ENCODE results near the gene TBC1D8.

DNA sequence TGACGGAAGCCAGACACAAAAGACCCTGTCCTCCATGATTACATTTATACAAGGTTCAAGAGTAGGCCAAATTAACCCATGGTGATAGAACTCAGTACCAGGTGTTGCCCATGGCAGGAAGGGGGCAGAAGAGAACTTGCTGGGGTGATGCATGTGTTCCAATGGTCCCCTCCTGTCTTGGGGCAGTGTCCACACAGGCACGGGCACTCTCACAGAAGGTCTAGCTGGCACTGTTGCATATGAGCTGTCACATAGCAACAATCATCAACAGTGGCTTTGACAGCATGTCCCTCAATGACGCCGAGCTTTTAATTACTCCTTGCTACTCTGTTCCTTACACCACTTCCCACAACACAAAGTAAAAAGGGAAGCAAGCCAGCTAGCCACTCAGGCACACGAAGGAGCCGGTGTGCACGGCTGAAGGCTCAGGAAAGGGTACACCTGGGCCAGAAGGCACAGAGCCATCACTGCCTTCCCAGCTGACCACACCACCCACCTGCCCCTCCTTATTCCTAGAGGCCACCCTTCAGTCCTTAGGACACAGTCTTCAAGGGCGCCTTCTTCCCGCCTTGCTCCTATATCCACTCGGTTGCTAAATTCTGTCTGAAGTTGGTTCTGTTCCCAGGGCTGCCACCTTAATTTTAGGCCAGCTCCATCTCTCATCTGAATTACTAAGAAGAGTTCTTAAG is 120.2 kb downstream of the TBC1D8 start:
- TF ChIP-seq, protein P1, sequence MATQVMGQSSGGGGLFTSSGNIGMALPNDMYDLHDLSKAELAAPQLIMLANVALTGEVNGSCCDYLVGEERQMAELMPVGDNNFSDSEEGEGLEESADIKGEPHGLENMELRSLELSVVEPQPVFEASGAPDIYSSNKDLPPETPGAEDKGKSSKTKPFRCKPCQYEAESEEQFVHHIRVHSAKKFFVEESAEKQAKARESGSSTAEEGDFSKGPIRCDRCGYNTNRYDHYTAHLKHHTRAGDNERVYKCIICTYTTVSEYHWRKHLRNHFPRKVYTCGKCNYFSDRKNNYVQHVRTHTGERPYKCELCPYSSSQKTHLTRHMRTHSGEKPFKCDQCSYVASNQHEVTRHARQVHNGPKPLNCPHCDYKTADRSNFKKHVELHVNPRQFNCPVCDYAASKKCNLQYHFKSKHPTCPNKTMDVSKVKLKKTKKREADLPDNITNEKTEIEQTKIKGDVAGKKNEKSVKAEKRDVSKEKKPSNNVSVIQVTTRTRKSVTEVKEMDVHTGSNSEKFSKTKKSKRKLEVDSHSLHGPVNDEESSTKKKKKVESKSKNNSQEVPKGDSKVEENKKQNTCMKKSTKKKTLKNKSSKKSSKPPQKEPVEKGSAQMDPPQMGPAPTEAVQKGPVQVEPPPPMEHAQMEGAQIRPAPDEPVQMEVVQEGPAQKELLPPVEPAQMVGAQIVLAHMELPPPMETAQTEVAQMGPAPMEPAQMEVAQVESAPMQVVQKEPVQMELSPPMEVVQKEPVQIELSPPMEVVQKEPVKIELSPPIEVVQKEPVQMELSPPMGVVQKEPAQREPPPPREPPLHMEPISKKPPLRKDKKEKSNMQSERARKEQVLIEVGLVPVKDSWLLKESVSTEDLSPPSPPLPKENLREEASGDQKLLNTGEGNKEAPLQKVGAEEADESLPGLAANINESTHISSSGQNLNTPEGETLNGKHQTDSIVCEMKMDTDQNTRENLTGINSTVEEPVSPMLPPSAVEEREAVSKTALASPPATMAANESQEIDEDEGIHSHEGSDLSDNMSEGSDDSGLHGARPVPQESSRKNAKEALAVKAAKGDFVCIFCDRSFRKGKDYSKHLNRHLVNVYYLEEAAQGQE (IDR thresholded peaks at IDR 0.05), result no peak
- no peak for TF ChIP-seq YY1 (IDR thresholded peaks at IDR 0.05)
- TF ChIP-seq, protein P2, sequence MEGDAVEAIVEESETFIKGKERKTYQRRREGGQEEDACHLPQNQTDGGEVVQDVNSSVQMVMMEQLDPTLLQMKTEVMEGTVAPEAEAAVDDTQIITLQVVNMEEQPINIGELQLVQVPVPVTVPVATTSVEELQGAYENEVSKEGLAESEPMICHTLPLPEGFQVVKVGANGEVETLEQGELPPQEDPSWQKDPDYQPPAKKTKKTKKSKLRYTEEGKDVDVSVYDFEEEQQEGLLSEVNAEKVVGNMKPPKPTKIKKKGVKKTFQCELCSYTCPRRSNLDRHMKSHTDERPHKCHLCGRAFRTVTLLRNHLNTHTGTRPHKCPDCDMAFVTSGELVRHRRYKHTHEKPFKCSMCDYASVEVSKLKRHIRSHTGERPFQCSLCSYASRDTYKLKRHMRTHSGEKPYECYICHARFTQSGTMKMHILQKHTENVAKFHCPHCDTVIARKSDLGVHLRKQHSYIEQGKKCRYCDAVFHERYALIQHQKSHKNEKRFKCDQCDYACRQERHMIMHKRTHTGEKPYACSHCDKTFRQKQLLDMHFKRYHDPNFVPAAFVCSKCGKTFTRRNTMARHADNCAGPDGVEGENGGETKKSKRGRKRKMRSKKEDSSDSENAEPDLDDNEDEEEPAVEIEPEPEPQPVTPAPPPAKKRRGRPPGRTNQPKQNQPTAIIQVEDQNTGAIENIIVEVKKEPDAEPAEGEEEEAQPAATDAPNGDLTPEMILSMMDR (IDR thresholded peaks at IDR 0.05; ENCODE audit: low read depth, low read length, missing input control), result no peak
- TF ChIP-seq, protein P3, sequence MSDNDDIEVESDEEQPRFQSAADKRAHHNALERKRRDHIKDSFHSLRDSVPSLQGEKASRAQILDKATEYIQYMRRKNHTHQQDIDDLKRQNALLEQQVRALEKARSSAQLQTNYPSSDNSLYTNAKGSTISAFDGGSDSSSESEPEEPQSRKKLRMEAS (IDR thresholded peaks at IDR 0.05), result no peak
- TF ChIP-seq RXRA (IDR thresholded peaks at IDR 0.05), result no peak
- no peak for TF ChIP-seq FOXA1 (IDR thresholded peaks at IDR 0.05)
- TF ChIP-seq HNF4G (IDR thresholded peaks at IDR 0.05), result no peak
- no peak for TF ChIP-seq GABPA (IDR thresholded peaks at IDR 0.05 in 1 of 2, conservative IDR thresholded peaks at IDR 0.05 in 1 of 2)
- TF ChIP-seq NR2F2 (IDR thresholded peaks at IDR 0.05), result no peak
- TF ChIP-seq SP1 (IDR thresholded peaks at IDR 0.05), result no peak
- no peak for TF ChIP-seq HNF4A (conservative IDR thresholded peaks at IDR 0.05)
- TF ChIP-seq RAD21 (IDR thresholded peaks at IDR 0.05), result no peak
